GM21619 (cell line): ENCODE data around the gene DEFB128.

Source experiments
- ATAC-seq: cut with Tn5 transposase; IDR thresholded peaks from one replicate; pipeline ENCODE4 v1.9.1; 2021; ENCODE audit not compliant: unreplicated experiment

DEFB128 gene

GRCh38 chr20:157154-157553, 32.4 kb downstream of the DEFB128 start, which contains the start of gene DEFB127:
DEFB127 (plus strand) TSS chr20:157454; CDS start chr20:157545, 91 bp downstream.
- ATAC-seq = no peak

DNA sequence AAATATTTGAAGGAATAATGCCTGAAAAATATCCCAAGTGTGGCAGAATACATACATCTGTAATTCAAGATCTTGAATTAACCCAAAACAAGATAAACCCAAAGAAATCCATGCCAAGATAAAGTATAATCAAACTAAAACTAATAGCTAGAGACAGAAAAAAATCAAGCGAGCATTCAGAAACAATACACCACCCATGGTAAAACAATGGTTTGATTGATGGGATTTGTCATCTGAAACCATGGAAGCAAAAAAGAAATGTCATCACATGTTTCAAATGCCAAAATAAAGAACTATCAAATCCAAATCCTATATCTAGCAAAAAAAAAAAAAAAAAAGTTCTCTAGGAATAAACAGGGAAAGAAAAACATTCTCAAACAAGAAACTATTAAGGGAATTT, 37.4 kb downstream of the DEFB128 start:
- ATAC-seq = no peak

DNA sequence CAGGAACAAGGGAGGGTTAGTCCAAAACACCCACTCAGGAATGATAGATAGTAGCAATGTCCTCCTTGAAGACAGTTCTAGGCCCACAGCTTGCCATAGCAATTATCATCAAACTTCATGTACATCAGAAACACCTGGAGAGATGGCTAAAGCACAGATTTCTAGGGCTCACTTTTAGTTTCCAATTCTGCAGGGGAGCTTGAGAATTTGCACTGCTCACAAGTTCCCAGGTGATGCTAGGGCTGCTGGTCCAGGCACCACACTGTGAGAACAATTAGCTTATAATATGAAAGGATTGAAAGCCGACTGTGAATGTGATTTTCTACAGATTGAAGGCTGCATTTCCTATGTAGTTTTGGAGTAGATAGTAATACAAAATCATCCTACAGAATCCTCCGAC, 43.6 kb downstream of the DEFB128 start:
- ATAC-seq = no peak

DNA sequence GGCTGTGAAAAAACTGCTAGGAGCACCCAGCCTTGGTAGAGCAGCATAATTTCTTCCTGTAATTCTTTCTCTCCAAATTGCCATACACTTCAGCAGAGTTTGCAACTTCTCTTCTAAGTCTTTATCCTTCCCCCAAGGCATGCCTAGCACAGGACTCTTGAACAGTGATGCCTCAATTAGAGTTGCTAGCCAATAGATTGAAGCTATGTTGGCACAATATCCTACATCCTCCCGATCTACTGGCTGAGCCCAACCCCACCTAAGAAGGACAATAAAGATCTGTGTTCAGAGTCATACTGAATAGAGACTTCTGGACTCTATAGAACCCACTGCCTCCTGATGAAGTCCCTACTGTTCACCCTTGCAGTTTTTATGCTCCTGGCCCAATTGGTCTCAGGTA, 47.2 kb downstream of the DEFB128 start, which contains the start of gene DEFB126:
DEFB126 (plus strand) TSS at position 301 of the 400 bp plus-strand sequence; CDS start at position 340, 39 bp downstream.
- ATAC-seq = no peak
